ENCODE measurements around the gene PKD1L1. TPM values are rescaled to one million over a fixed set of nuclear protein-coding genes. Genes with fewer than 3 reads are reported as not detected.
A peak's percentile ranks its signal among the peaks of the same experiment; 100 is the strongest.

Gene PKD1L1
- total and polyA plus RNA-seq, 2 donors (not counting 1 experiment from before 2014, with no cell fraction given), result 0.59 to 0.70 TPM

DNA sequence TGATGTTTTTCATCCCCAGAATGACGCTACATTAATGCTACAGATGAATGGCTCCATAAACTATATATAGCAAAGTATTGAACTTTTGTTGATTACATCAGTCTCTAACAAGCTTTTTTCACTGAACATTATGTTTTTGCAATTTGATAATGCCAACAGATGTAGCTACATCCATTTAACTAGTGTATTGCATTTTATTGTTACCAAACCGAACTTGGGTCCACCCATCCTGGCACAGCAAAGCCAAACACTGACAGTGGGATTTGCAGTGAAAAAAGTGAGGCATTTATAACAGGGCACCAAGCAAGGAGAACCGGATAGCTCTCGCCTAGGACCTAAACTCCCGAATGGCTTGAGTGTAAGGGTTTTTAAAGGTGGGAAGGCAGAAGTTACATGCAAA lies 183.5 kb downstream of the PKD1L1 start:
- Mint-ChIP-seq H3K4me1 (peaks cover 38% of the 10 kb centered on the region), H3K9me3 (ENCODE audit: insufficient read depth) (no peaks in the 10 kb centered on the region), H3K4me3 (no peak overlapping the region), H3K27ac (peak overlapping the region; percentile 56), H3K27me3 (no peaks in the 10 kb centered on the region)
- Histone ChIP-seq H3K4me2 (replicated peaks; ENCODE audit: low read depth, low read length, poor library complexity, severe bottlenecking) (no peak overlapping the region), H3K27ac (ENCODE audit: low read length in 2 of 2) (no peak overlapping the region), H3K9me3 (ENCODE audit: control extremely low read depth in 1 of 3, control insufficient read depth in 2 of 3, insufficient read depth in 1 of 3, low read length in 2 of 3) (peaks cover 0 to 2% (median 0%) of the 10 kb centered on the region in 3 donors), H3K9ac (ENCODE audit: low read length) (no peak overlapping the region), H3K36me3 (replicated peaks in 1 of 2; ENCODE audit: control extremely low read depth in 1 of 2, control insufficient read depth in 1 of 2, extremely low read depth in 1 of 2, insufficient read depth in 2 of 2, low read length in 1 of 2) (no peaks in the 10 kb centered on the region), H3K4me1 (ENCODE audit: control insufficient read depth in 2 of 2, insufficient read depth in 2 of 2, low read length in 2 of 2) (peaks cover 11% of the 10 kb centered on the region in 2 donors), H3K79me2 (ENCODE audit: control insufficient read depth, insufficient read depth, low read length) (no peaks in the 10 kb centered on the region), H2AFZ (ENCODE audit: insufficient read depth, low read depth, low read length, poor library complexity, severe bottlenecking) (no peak overlapping the region), H4K20me1 (ENCODE audit: control insufficient read depth, insufficient read depth, low read length, poor library complexity, severe bottlenecking) (no peaks in the 10 kb centered on the region), H3K4me3 (ENCODE audit: control extremely low read depth in 1 of 5, extremely low read depth in 1 of 5, insufficient read depth in 1 of 5, low read depth in 2 of 5, low read length in 4 of 5) (no peak overlapping the region), H3K27me3 (replicated peaks in 1 of 4; ENCODE audit: control extremely low read depth in 1 of 4, control insufficient read depth in 3 of 4, insufficient read depth in 4 of 4, low read length in 3 of 4) (no peaks in the 10 kb centered on the region)
- DNase-seq, result no peak
- POLR2A ChIA-PET, result no interaction called here
- no peak for ATAC-seq (ENCODE audit: low read depth)
- intact Hi-C loops (cut with micrococcal nuclease), result loop anchor here (5.0 kb wide), 1 partner anchor 37 kb away; no protein-coding TSS in a partner anchor
- CTCF ChIA-PET, result interaction anchor here (0.6 to 1.4 kb wide), 3 partner anchors 22 to 285 kb away, joined by 3 read pairs; no protein-coding TSS in a partner anchor
- WGBS (ENCODE audit: insufficient coverage), result 100% methylated on average over 3 of the region's 5 CpGs
- TF ChIP-seq EZH2 (IDR thresholded peaks at IDR 0.05; ENCODE audit: borderline replicate concordance, insufficient read depth, low read depth, low read length, poor library complexity, severe bottlenecking), result no peak
- TF ChIP-seq, protein P1, sequence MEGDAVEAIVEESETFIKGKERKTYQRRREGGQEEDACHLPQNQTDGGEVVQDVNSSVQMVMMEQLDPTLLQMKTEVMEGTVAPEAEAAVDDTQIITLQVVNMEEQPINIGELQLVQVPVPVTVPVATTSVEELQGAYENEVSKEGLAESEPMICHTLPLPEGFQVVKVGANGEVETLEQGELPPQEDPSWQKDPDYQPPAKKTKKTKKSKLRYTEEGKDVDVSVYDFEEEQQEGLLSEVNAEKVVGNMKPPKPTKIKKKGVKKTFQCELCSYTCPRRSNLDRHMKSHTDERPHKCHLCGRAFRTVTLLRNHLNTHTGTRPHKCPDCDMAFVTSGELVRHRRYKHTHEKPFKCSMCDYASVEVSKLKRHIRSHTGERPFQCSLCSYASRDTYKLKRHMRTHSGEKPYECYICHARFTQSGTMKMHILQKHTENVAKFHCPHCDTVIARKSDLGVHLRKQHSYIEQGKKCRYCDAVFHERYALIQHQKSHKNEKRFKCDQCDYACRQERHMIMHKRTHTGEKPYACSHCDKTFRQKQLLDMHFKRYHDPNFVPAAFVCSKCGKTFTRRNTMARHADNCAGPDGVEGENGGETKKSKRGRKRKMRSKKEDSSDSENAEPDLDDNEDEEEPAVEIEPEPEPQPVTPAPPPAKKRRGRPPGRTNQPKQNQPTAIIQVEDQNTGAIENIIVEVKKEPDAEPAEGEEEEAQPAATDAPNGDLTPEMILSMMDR (IDR thresholded peaks at IDR 0.05), result no peak

Data from B cell (primary cell).